NCI-H226 (cell line): Measurements from ENCODE around the gene SLC22A15.
"Not testable (repeated sequence)": the region's sequence is repeated elsewhere in the genome, so short reads cannot be mapped to it uniquely, and the experiment has no call there.

Experiments used
- DNase-seq: peaks from one replicate; pipeline ENCODE4 v3.0.0-alpha.2; 2015

SLC22A15 gene

GRCh38 chr1:115976062-115976920, at the start of gene SLC22A15:
Gene SLC22A15 (plus strand): TSS chr1:115976513. CDS start chr1:115976628, 115 bp downstream.
- DNase-seq = peak; percentile 24

DNA sequence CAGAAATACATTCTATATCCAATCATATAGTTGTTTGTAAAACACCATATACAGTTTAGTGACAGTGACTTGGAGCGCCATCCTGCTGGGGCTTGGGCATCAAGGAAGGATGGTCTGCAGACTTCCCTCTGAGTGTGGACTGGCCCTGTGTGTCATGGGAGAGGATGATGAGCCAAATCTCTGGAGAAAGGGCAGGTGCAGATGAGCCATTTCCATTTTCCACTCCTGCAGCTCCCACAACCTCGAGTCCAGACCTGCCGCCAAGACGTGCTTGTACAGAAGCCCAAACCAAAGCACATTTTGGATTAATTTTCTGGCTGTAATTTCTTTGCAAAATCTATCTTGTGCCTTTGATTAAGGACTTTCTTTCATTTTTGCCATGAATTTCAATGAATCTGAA, 48.3 kb upstream of the SLC22A15 start:
- DNase-seq = no peak

GRCh38 chr1:115929881-115930280, 46.4 kb upstream of the SLC22A15 start:
- DNase-seq = peak; percentile 10

GRCh38 chr1:115933625-115934024, 42.7 kb upstream of the SLC22A15 start:
- no peak for DNase-seq

GRCh38 chr1:115939455-115939854, 36.9 kb upstream of the SLC22A15 start:
- no peak for DNase-seq

DNA sequence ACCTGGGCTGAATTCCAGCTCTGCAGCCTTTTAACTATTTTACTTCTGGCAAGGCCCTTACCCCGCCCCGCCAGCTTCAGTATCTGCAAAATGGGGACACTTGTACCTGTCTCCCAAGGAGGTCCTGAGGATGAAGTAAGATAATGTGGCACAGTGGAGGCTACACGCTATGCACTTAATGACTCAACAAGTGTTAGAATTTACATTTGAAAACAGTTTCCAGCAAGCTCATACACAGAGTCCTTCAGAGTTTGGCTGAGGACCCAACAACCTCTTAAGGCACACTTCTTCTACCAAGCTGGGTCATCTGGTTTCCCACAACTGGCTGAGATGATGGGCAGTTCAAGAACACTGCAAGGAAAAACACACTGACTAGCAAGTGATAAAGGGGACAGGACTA, 30.2 kb upstream of the SLC22A15 start:
- no peak for DNase-seq

DNA sequence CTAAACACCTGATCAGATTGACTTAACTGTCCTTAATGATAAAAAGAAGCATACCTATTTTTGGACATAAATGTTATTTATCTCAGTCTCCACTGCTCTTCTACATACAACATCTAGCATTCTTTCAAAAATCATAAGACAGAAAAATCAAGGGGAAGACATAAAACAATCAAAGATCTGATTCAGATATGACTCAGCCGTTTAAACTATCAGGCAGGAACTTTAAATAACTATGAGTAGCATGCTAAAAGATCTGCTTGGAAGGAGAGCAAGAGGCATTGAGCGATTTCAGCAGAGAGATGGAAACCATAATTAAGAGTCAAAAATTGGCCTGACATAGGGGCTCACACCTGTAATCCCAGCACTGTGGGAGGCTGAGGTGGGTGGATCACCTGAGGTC, 27.2 kb upstream of the SLC22A15 start:
- DNase-seq = no peak

DNA sequence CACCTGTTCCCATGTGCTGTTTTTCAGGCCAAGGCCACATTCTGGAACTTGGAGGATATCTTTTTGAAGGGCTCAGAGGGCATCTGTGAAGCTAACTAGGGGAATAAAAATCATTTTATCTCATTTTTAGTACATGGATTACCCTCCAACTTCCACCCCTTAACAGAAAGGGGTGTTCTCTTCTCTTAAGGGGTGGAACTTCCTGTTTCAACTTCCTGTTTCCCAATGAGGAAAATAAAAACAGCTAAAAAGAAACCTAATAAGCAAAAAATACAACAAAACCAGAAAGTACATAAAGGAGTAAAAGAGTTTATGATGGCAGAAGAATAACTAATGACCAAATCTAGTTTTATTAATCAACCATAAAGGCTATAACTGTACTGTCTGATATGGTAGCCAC, 24.8 kb upstream of the SLC22A15 start:
- DNase-seq = no peak

DNA sequence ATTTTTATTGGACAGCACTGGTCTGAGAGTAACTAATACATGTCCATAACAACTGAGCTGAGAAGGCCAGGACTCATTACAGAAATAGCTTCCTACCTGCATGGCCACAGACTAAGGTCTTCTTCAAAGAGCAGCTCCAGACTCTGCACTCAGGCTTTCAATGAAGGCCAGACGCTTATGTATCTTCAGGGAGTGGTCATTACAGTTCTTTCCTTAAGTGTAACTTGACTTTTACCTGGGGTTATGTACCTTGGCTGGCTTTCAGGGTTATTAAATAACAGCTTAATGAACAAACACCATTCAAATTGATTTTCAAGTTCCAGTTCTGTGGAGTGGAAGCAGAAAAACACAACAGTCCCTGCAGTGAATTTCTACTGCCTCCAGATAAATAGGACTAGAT, 23.8 kb upstream of the SLC22A15 start:
- DNase-seq = no peak

GRCh38 chr1:115953180-115953579, 23.1 kb upstream of the SLC22A15 start:
- DNase-seq = no peak

- no peak for DNase-seq
Measured at GRCh38 chr1:115954684-115955083, 21.6 kb upstream of the SLC22A15 start.

GRCh38 chr1:115955228-115955627, 21.1 kb upstream of the SLC22A15 start:
- no peak for DNase-seq

GRCh38 chr1:115958866-115959265, 17.4 kb upstream of the SLC22A15 start:
- no peak for DNase-seq

- DNase-seq = no peak
Measured at GRCh38 chr1:115969509-115969908, 6.8 kb upstream of the SLC22A15 start.

DNA sequence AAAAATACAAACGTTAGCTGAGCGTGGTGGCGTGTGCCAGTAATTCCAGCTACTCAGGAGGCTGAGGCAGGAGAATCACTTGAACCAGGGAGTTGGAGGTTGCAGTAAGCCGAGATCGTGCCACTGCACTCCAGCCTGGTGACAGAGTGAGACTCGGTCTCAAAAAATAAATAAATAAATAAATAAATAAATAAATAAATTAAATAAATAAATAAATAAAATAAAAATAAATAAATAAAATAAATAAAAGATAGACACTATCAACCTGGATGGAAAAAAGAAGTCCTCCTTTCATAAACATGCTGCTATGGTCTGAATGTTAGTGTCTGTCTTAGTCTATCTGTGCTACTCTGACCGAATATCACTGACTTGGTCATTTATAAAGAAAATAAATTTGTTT, 4.5 kb upstream of the SLC22A15 start:
- DNase-seq = not testable (repeated sequence)

DNA sequence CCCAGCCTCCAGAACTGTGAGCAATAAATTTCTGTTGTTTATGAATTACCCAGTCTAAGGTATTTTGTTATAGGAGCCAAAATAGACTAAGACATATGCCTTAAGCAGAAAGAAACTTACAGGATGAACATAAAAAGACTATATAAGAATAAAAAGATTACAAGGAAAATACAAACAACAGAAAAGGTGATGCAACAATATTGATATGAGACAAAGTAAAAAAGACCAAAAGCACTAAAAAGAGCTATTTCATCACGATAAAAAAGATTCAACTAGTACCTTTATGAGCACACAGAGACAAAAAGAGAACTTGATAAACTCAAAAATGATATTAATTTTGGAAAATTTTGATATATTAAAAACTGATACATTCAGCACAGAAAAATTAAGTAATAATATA, 3.2 kb upstream of the SLC22A15 start:
- no peak for DNase-seq

DNA sequence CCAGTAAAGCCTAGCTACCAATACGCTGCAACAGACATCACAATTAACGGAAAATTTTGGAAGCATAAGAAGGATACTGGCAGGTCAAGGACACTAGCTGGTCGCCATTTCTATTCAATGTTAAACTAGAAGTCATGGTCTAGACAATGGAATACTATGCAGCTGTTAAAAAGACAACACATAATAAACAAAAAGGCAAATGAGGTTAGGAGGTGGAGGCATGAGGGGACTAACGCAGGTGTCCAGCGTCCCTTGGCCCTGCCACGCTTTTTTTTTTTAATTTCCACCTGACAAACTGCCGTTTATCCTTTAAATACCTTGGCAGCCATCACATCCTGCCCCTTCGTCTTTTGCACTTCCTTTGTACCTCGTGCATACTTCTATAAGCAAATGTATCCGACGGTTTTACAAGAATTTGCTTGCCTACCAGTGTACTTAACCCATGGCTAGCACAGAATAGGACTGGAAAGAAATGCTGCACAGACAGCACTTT, 698 bp upstream of the SLC22A15 start:
- DNase-seq = no peak

DNA sequence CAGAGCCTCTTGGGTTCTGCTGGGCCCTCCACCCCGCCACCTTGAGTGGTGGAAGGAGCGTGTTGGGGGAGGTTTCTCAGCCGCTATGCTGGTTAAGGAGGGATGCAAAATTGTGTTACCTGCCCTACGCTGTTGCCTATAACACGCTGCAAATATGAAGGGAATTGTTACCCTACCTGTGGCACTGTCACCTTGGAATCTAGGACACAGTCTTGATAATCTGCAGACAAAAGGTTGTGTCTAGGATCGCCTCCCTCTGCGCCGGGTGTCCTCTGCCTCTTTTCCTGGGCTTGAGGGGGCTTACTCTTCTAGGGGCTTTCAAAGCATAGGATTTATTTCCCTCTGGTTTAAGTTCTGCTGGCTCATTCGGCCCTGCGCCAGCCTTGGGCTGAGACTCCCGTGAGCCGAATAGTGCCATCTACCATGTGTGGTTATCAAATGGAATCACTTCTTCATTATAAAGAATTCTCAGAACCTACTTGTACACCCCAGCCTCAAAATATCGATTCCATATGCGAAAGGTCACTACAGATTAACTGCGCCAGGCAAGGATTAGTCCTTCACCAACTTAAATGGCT, 697 bp downstream of the SLC22A15 start:
- no peak for DNase-seq

DNA sequence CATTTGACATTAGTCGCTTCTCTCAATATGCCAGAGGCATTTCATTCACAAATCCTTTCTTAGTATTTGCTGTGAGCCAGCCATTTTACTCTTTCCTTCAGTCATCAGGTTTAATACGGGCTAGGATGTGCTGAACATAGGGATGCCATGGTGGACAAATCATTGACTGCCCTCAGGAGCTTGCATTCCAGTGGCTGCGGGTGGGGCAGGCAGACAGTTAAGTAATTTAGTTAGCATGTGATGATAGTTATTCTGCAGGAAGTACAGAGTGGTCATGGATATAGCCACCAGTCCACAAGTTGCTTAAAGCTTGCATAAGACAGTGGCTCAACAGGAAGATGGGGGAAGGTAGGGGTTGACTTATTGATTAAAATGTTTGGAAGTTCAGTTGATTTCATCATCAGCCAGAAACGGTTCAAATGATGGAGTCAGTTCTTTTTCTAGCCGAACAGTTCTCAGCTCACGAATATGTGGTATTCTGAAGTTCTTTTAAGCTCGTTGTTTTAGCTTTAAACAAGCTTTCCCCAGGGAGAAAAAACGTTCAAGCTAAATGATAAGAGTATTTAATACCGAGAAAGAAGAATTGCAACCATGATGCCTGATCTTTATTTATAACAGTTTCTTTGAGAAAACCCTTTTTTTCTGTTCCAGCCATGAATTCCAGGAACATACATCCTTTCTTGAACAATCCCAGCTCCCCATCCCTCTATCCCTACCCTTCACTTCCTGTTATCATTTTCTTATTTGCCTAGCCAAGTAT, 1.4 kb downstream of the SLC22A15 start:
- peak; percentile 70 for DNase-seq

GRCh38 chr1:115978292-115978941, 2.1 kb downstream of the SLC22A15 start:
- no peak for DNase-seq

GRCh38 chr1:115980156-115980555, 3.8 kb downstream of the SLC22A15 start:
- DNase-seq = no peak

DNA sequence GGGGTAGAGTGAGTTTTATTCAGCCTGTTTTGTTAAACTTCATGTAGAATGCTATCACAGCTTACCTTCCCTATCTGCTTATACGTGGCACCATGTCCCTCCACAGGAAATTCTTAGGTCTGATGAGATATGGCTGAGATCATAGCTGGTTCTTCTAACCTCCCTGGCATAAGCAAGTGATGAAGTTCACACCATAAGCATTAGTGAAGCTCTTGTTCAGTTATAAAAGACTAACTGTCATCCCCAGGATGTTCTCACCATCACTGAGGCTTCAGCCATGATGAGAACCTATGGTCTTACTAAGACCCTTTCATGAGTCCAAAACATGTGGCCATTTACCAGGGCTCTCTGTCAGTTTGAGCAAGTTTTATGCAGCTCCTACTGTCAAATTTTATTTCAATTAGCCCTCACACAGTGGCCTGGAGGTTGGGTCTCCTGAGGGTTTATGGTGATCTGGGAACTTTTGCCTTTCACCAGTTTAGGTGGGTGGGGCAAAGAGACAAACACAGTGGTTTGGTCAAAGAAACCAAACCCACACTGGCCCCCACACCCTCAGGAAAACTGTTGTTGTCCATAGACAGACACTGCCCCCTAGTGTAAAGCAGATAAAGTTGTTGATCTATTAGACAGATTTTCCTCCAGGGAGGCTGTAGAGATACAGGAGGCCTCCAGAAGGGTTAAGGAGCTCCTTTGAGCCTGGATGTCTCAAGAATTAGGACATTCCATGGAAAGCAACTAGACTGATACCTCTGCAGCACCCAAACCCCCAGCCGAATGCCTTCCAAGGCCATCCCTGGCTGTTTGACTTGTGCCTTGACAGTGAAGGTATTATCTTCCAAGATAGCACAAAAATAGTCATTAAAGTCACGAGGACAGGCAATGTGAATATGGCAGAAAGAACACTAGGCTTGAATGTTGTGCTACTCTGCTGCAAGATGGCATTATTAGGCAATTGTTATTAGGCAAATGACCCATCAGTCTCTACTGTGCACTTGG, 5.0 kb downstream of the SLC22A15 start:
- peak; percentile 49 for DNase-seq
